ENCODE results near the gene SMYD3. TPM values are rescaled to one million over a fixed set of nuclear protein-coding genes. Genes with fewer than 3 reads are reported as not detected.

SMYD3 gene
- total RNA-seq, 4 donors from 2014 or later, result 12.0 to 15.0 (median 13.2) TPM

DNA sequence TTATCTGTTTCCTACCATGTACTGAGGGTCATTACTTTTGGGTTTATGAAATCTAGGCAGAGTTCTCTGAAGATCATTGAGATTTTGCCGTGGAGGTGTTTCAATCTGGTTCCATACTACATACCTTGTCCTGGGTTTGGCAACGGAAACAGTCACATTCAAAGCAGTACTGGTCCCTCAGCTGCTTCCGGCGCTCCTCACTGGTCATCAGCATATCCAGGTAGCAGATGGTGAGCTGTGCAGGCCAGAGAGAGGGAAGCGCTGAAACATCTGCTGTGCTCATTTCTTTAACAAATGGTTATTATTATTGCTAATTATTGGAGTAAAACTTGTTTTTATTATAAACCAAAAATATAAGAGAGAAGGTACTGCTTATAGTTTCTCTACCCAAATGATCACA is 591.7 kb downstream of the SMYD3 start:
- Histone ChIP-seq H3K9me3 (no peaks in the 10 kb centered on the region), H3K27ac (replicated peaks in 1 of 4) (no peak overlapping the region), H3K4me3 (no peak overlapping the region), H3K4me1 (no peaks in the 10 kb centered on the region), H3K36me3 (peaks cover 0 to 4% (median 0%) of the 10 kb centered on the region in 4 donors), H3K27me3 (no peaks in the 10 kb centered on the region)
- WGBS, result 82% methylated on average over 5 of the region's 5 CpGs
- TF ChIP-seq POLR2AphosphoS5 (IDR thresholded peaks at IDR 0.05) (no peak), EP300 (IDR thresholded peaks at IDR 0.05) (no peak), POLR2A (IDR thresholded peaks at IDR 0.05; ENCODE audit: low read depth) (no peak)
- TF ChIP-seq, protein P1, sequence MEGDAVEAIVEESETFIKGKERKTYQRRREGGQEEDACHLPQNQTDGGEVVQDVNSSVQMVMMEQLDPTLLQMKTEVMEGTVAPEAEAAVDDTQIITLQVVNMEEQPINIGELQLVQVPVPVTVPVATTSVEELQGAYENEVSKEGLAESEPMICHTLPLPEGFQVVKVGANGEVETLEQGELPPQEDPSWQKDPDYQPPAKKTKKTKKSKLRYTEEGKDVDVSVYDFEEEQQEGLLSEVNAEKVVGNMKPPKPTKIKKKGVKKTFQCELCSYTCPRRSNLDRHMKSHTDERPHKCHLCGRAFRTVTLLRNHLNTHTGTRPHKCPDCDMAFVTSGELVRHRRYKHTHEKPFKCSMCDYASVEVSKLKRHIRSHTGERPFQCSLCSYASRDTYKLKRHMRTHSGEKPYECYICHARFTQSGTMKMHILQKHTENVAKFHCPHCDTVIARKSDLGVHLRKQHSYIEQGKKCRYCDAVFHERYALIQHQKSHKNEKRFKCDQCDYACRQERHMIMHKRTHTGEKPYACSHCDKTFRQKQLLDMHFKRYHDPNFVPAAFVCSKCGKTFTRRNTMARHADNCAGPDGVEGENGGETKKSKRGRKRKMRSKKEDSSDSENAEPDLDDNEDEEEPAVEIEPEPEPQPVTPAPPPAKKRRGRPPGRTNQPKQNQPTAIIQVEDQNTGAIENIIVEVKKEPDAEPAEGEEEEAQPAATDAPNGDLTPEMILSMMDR (IDR thresholded peaks at IDR 0.05), result no peak
- no peak for DNase-seq (ENCODE audit: extremely low spot score)
- intact Hi-C loops (cut with DNase I), result no loop called here

DNA sequence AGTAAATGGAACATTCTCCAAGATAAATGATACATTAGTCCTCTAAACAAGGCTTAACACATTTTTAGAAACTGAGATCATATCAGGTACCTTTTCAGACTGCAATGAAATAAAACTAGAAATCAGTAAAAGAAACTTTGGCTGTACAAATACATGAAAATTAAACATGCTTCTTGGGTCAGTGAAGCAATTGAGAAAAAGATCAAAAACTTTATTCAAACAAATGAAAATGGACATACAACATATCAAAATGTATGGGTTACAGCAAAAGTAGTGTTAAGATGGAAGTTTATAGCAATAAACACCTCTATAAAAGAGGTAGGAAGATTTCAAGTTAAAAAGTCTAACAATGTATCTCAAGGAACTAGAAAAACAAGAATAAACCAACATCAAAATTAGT is 598.5 kb downstream of the SMYD3 start:
- no peaks in the 10 kb centered on the region for H3K4me1 ChIP-seq
- intact Hi-C loops (cut with DNase I), result no loop called here
- peaks cover 0 to 6% (median 0%) of the 10 kb centered on the region in 4 donors for H3K36me3 ChIP-seq
- H3K27ac ChIP-seq (replicated peaks in 1 of 4), result no peak overlapping the region
- H3K27me3 ChIP-seq, result no peaks in the 10 kb centered on the region
- H3K4me3 ChIP-seq, result no peak overlapping the region
- H3K9me3 ChIP-seq, result peaks cover 0 to 3% (median 0%) of the 10 kb centered on the region in 4 donors
- no peak for DNase-seq (ENCODE audit: extremely low spot score)
- TF ChIP-seq POLR2AphosphoS5 (IDR thresholded peaks at IDR 0.05) (no peak), POLR2A (IDR thresholded peaks at IDR 0.05; ENCODE audit: low read depth) (no peak), EP300 (IDR thresholded peaks at IDR 0.05) (no peak)
- TF ChIP-seq, protein P1 (IDR thresholded peaks at IDR 0.05), result no peak

DNA sequence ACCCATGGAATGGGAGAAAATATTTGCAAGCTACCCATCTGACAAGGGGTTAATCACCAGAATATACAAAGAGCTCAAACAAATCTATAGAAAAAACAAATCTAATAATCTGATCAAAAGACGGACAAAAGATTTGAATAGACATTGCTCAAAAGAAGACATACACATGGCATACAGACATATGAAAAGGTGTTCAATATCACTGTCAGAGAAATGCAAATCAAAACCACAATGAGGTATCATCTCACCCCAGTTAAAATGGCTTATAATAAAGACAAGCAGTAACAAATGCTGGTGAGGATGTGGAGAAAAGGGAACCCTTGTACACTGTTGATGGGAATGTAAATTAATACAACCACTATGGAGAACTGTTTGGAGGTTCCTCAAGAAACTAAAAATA is 600.9 kb downstream of the SMYD3 start:
- Histone ChIP-seq H3K4me1 (no peaks in the 10 kb centered on the region), H3K36me3 (peaks cover 0 to 6% (median 0%) of the 10 kb centered on the region in 4 donors), H3K9me3 (peaks cover 0 to 3% (median 0%) of the 10 kb centered on the region in 4 donors), H3K4me3 (no peak overlapping the region), H3K27me3 (no peaks in the 10 kb centered on the region), H3K27ac (replicated peaks in 1 of 4) (no peak overlapping the region)
- intact Hi-C loops (cut with DNase I), result no loop called here
- TF ChIP-seq POLR2A (IDR thresholded peaks at IDR 0.05; ENCODE audit: low read depth) (no peak), EP300 (IDR thresholded peaks at IDR 0.05) (no peak), POLR2AphosphoS5 (IDR thresholded peaks at IDR 0.05) (no peak)
- TF ChIP-seq, protein P1 (IDR thresholded peaks at IDR 0.05), result no peak
- DNase-seq (ENCODE audit: extremely low spot score), result no peak
- 92% methylated on average over 1 of the region's 1 CpG for WGBS

DNA sequence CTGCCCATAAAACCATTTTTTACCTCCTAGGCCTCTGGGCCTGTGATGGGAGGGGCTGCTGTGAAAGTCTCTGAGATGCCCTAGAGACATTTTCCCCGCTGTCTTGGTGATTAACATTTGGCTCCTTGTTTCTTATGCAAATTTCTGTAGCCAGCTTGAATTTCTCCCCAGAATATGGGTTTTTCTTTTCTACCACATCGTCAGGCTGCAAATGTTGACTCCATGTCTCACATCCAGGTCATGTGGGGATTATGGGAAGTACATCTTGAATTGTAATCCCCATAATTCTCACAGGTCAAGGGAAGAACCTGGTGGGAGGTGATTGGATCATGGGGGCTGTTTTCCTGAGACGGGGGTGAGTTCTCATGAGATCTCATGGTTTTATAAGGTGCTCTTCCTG is 603.2 kb downstream of the SMYD3 start:
- Histone ChIP-seq H3K27me3 (no peaks in the 10 kb centered on the region), H3K27ac (replicated peaks in 1 of 4) (no peak overlapping the region), H3K4me3 (no peak overlapping the region), H3K4me1 (no peaks in the 10 kb centered on the region), H3K9me3 (no peaks in the 10 kb centered on the region), H3K36me3 (peaks cover 0 to 6% (median 0%) of the 10 kb centered on the region in 4 donors)
- WGBS, result 95% methylated on average over 3 of the region's 3 CpGs
- intact Hi-C loops (cut with DNase I), result no loop called here
- TF ChIP-seq EP300 (IDR thresholded peaks at IDR 0.05) (no peak), POLR2AphosphoS5 (IDR thresholded peaks at IDR 0.05) (no peak), POLR2A (IDR thresholded peaks at IDR 0.05; ENCODE audit: low read depth) (no peak)
- TF ChIP-seq, protein P1 (IDR thresholded peaks at IDR 0.05), result no peak
- no peak for DNase-seq (ENCODE audit: extremely low spot score)

DNA sequence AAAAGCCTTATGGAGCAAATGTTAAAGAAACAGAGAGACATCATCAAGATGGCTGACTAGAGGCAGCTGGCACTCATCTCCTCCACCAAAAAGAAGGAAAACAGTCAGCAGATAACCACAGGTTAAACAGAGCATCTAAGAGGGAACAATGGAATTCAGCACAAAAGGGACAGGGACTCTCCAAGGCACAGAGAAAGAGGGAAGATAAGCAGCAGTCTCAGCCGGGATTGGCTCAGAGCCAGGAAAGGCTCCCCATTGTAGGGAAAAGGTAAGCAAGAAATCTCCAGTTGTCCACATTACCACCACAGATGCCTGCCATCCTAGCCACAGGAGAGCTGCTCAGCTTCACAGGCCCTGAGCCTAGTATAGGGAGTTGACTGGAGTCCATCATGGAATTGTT is 605.5 kb downstream of the SMYD3 start:
- H3K9me3 ChIP-seq, result no peaks in the 10 kb centered on the region
- DNase-seq (ENCODE audit: extremely low spot score), result no peak
- WGBS, result 60% methylated on average over 1 of the region's 1 CpG
- no peaks in the 10 kb centered on the region for H3K27me3 ChIP-seq
- TF ChIP-seq, protein P1 (IDR thresholded peaks at IDR 0.05), result no peak
- TF ChIP-seq POLR2AphosphoS5 (IDR thresholded peaks at IDR 0.05), result no peak
- TF ChIP-seq EP300 (IDR thresholded peaks at IDR 0.05), result no peak
- TF ChIP-seq POLR2A (IDR thresholded peaks at IDR 0.05; ENCODE audit: low read depth), result no peak
- H3K27ac ChIP-seq (replicated peaks in 1 of 4), result no peak overlapping the region
- no peak overlapping the region for H3K4me3 ChIP-seq
- H3K36me3 ChIP-seq, result peaks cover 0 to 6% (median 0%) of the 10 kb centered on the region in 4 donors
- peaks cover under 1 to 2% (median under 1%) of the 10 kb centered on the region in 4 donors for H3K4me1 ChIP-seq
- intact Hi-C loops (cut with DNase I), result no loop called here
